Measurements from ENCODE around the gene POGZ. TPM values are rescaled to one million over a fixed set of nuclear protein-coding genes. Genes with fewer than 3 reads are reported as not detected.
"Not testable (repeated sequence)": the region's sequence is repeated elsewhere in the genome, so short reads cannot be mapped to it uniquely, and the experiment has no call there.

Gene POGZ
- polyA plus RNA-seq, 10 donors = 40.8 to 88.7 (median 59.8) TPM

- DNase-seq = no peak
These were observed 39.5 kb downstream of the POGZ start for GRCh38 chr1:151419819-151420218.

- no peak for DNase-seq
These were observed 41.2 kb downstream of the POGZ start for GRCh38 chr1:151418081-151418480.

- no peak for DNase-seq
These were observed 43.1 kb downstream of the POGZ start for GRCh38 chr1:151416231-151416630.

GRCh38 chr1:151411884-151412283, 47.4 kb downstream of the POGZ start:
- no peak for DNase-seq

- DNase-seq = no peak
These were observed 50.4 kb downstream of the POGZ start for GRCh38 chr1:151408891-151409290.

- DNase-seq = no peak
These were observed 52.0 kb downstream of the POGZ start for GRCh38 chr1:151407304-151407703.

- DNase-seq = no peak
These were observed 53.1 kb downstream of the POGZ start for GRCh38 chr1:151406176-151406575.

GRCh38 chr1:151405187-151405951, 53.9 kb downstream of the POGZ start:
- DNase-seq = no peak

GRCh38 chr1:151403612-151404011, 55.7 kb downstream of the POGZ start:
- DNase-seq = no peak

GRCh38 chr1:151402764-151403163, 56.5 kb downstream of the POGZ start:
- no peak for DNase-seq

GRCh38 chr1:151401860-151402259, 57.4 kb downstream of the POGZ start:
- no peak for DNase-seq

- no peak for DNase-seq
These were observed 58.0 kb downstream of the POGZ start for GRCh38 chr1:151401125-151401788.

- peak; percentile 94 to 98 (median 96) for DNase-seq
These were observed 59.7 kb downstream of the POGZ start, which contains the start of gene PSMB4 for GRCh38 chr1:151399324-151400171. Gene PSMB4, plus strand, starts transcription at chr1:151399573. Its CDS starts 15 bp downstream, at chr1:151399588.

- not testable (repeated sequence) for DNase-seq
These were observed 63.0 kb downstream of the POGZ start for GRCh38 chr1:151396265-151396664.

GRCh38 chr1:151393583-151393982, 65.7 kb downstream of the POGZ start:
- DNase-seq = no peak

GRCh38 chr1:151391079-151391563, 68.2 kb downstream of the POGZ start:
- no peak for DNase-seq

GRCh38 chr1:151390221-151391078, 68.8 kb downstream of the POGZ start:
- not testable (repeated sequence) for DNase-seq

GRCh38 chr1:151386002-151386401, 73.3 kb downstream of the POGZ start:
- no peak for DNase-seq

- no peak for DNase-seq
These were observed 74.7 kb downstream of the POGZ start for GRCh38 chr1:151384584-151384983.

GRCh38 chr1:151377150-151377884, 82.0 kb downstream of the POGZ start:
- DNase-seq = no peak
